ENCODE data around the gene DST. TPM values are rescaled to one million over a fixed set of nuclear protein-coding genes. Genes with fewer than 3 reads are reported as not detected.

The DST gene
- total RNA-seq, 2 donors from 2014 or later: 11.2 to 11.9 TPM

GRCh38 chr6:56529594-56530191, 113.0 kb downstream of the DST start:
- Mint-ChIP-seq H3K27me3 (ENCODE audit: low read depth) (no peaks in the 10 kb centered on the region), H3K27ac (no peak overlapping the region), H3K4me3 (no peak overlapping the region), H3K9me3 (no peaks in the 10 kb centered on the region), H3K36me3 (ENCODE audit: insufficient read depth in 2 of 2) (no peaks in the 10 kb centered on the region), H3K4me1 (ENCODE audit: low read depth) (no peaks in the 10 kb centered on the region)
- no peak for ATAC-seq (replicated peaks in 1 of 2)
- no peak for DNase-seq

- Mint-ChIP-seq H3K9me3 (no peaks in the 10 kb centered on the region), H3K27ac (no peak overlapping the region), H3K36me3 (ENCODE audit: insufficient read depth in 2 of 2) (no peaks in the 10 kb centered on the region), H3K4me3 (no peak overlapping the region), H3K4me1 (ENCODE audit: low read depth) (no peaks in the 10 kb centered on the region), H3K27me3 (ENCODE audit: low read depth) (no peaks in the 10 kb centered on the region)
- ATAC-seq (replicated peaks in 1 of 2): no peak
- no peak for DNase-seq
These were observed 114.3 kb downstream of the DST start for GRCh38 chr6:56528412-56528841.

DNA sequence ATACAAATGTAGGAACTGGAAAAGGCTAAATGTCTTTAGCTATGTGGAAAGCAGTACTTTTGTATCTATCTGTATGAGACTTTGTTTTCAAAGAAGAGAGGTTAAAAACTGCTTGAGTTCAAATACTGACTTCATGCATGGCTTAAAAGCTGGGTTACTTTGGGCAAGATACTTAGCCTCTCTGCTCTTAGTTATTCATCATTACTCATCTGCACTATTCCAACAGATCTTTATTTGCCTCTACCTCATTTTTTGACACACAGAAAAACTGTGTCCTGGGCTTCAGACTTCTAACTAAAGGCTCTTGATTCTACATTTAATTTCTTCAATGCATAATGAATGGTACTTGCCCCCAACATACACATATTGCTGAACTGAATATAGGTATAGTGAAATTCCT, 114.8 kb downstream of the DST start:
- no peak for DNase-seq
- H3K27me3 Mint-ChIP-seq (ENCODE audit: low read depth): no peaks in the 10 kb centered on the region

DNA sequence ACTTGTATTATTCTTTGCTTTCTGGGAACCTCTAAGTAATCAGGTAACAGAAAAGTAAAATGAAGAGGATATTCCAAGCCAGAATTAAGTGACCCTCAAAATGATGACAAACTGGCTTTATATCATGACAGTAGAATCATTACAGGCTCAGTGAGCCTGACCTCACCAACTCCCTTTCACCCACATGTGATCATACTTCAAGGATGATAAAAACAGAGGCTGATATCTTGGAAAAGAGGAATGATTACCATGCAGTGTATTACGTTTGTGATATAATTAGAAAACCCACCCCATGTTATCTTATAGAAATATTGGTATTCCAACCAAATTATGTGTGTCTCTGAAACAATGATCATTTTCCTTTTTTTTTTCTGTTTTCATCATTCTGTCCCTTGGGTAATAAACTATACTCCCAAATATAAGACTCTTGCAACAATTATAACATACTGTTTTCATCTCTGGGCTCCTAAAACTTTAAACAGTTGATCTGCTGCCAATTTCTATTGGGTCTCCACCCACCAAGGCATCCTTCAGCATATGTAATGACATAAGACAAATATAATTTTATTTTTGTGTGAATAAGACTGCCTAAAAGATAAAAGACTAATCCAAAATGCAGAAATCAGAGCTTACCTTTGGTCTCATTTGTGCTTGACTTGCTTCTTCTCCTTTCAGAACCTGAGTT, 115.7 kb downstream of the DST start:
- no peak for ATAC-seq (replicated peaks in 1 of 2)
- H3K9me3 Mint-ChIP-seq: no peaks in the 10 kb centered on the region
- no peak for DNase-seq
- H3K27me3 Mint-ChIP-seq (ENCODE audit: low read depth): no peaks in the 10 kb centered on the region
- no peaks in the 10 kb centered on the region for H3K4me1 Mint-ChIP-seq (ENCODE audit: low read depth)
- H3K27ac Mint-ChIP-seq: no peak overlapping the region
- no peak overlapping the region for H3K4me3 Mint-ChIP-seq
- no peaks in the 10 kb centered on the region for H3K36me3 Mint-ChIP-seq (ENCODE audit: insufficient read depth in 2 of 2)

More for the DNA sequence above, 114.8 kb downstream of the DST start:
- Mint-ChIP-seq H3K4me3 (no peak overlapping the region), H3K4me1 (ENCODE audit: low read depth) (no peaks in the 10 kb centered on the region), H3K9me3 (no peaks in the 10 kb centered on the region), H3K36me3 (ENCODE audit: insufficient read depth in 2 of 2) (no peaks in the 10 kb centered on the region), H3K27ac (no peak overlapping the region)
- no peak for ATAC-seq (replicated peaks in 1 of 2)

DNA sequence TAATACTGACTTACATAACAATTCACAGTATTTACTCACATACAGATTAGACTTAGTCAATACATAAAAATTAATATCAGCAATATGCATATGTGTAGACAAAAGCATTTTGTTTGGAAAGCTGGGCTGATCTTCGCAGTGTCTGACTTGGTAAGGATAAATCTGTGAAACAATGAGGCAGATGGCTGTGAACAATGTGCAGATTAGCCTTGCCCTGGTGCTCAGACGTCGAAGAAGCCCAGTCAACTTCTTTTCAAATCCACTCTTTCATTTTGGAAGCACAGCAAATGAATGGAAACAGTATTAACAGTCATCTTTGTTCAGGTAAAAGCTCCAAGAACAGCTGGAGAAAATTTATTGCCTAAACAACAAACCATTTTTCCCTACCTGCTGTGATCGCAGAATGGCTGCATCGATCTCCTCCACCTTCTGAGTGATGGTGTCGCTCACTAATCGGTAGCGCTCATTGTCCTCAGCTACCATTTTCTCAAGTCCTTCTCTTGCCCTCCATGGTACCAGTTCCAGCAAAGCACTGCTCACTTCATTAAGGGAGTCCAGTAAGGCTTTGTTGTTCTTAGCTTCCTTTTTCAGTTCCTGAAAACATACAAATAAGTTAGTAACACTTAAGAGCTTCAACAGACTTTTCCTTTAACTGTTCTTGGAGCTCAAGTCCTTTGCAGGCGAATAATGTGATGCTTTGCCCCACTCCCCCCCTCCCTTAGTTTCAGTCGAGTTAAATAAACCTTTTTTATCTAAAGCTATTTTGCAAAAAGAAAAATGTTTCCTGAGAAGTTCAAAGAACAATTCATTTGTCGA, 116.5 kb downstream of the DST start:
- Mint-ChIP-seq H3K27me3 (ENCODE audit: low read depth) (no peaks in the 10 kb centered on the region), H3K27ac (no peak overlapping the region), H3K4me1 (ENCODE audit: low read depth) (no peaks in the 10 kb centered on the region), H3K36me3 (ENCODE audit: insufficient read depth in 2 of 2) (no peaks in the 10 kb centered on the region), H3K9me3 (no peaks in the 10 kb centered on the region), H3K4me3 (no peak overlapping the region)
- no peak for ATAC-seq (replicated peaks in 1 of 2)
- DNase-seq: no peak

GRCh38 chr6:56524891-56525703, 117.6 kb downstream of the DST start:
- H3K4me1 Mint-ChIP-seq (ENCODE audit: low read depth): no peaks in the 10 kb centered on the region
- H3K9me3 Mint-ChIP-seq: no peaks in the 10 kb centered on the region
- no peak overlapping the region for H3K4me3 Mint-ChIP-seq
- ATAC-seq (replicated peaks in 1 of 2) (no peak), DNase-seq (no peak)
- no peak overlapping the region for H3K27ac Mint-ChIP-seq
- no peaks in the 10 kb centered on the region for H3K27me3 Mint-ChIP-seq (ENCODE audit: low read depth)
- H3K36me3 Mint-ChIP-seq (ENCODE audit: insufficient read depth in 2 of 2): no peaks in the 10 kb centered on the region

GRCh38 chr6:56522495-56523270, 120.0 kb downstream of the DST start:
- DNase-seq (no peak), ATAC-seq (replicated peaks in 1 of 2) (no peak)
- Mint-ChIP-seq H3K4me1 (ENCODE audit: low read depth) (no peaks in the 10 kb centered on the region), H3K27ac (no peak overlapping the region), H3K9me3 (no peaks in the 10 kb centered on the region), H3K36me3 (ENCODE audit: insufficient read depth in 2 of 2) (no peaks in the 10 kb centered on the region), H3K27me3 (ENCODE audit: low read depth) (no peaks in the 10 kb centered on the region), H3K4me3 (no peak overlapping the region)

DNA sequence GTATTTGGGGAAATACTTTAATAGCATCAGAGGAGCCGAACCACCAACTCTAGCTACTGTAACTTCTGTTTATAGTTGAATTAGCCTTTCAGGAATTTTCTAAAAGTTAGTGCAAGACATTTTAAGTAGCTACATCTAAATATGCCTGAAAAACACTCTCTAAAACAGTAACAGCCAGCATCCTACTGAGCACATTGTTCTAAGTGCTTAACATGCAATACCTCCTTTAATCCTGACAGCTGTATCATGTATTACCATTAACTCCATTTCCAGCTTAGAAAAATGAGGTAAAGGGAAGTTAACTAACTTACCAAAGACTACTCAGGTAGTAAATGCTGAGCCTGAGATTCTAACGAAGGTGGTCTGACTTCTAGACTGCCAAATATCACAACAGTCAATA, 120.7 kb downstream of the DST start:
- H3K27ac Mint-ChIP-seq: no peak overlapping the region
- no peaks in the 10 kb centered on the region for H3K36me3 Mint-ChIP-seq (ENCODE audit: insufficient read depth in 2 of 2)
- ATAC-seq (replicated peaks in 1 of 2): no peak
- H3K9me3 Mint-ChIP-seq: no peaks in the 10 kb centered on the region
- no peak for DNase-seq
- no peaks in the 10 kb centered on the region for H3K4me1 Mint-ChIP-seq (ENCODE audit: low read depth)
- no peak overlapping the region for H3K4me3 Mint-ChIP-seq
- no peaks in the 10 kb centered on the region for H3K27me3 Mint-ChIP-seq (ENCODE audit: low read depth)

GRCh38 chr6:56521454-56521853, 121.2 kb downstream of the DST start:
- Mint-ChIP-seq H3K27ac (no peak overlapping the region), H3K36me3 (ENCODE audit: insufficient read depth in 2 of 2) (no peaks in the 10 kb centered on the region), H3K4me1 (ENCODE audit: low read depth) (no peaks in the 10 kb centered on the region), H3K9me3 (no peaks in the 10 kb centered on the region), H3K27me3 (ENCODE audit: low read depth) (no peaks in the 10 kb centered on the region), H3K4me3 (no peak overlapping the region)
- DNase-seq: no peak
- no peak for ATAC-seq (replicated peaks in 1 of 2)

DNA sequence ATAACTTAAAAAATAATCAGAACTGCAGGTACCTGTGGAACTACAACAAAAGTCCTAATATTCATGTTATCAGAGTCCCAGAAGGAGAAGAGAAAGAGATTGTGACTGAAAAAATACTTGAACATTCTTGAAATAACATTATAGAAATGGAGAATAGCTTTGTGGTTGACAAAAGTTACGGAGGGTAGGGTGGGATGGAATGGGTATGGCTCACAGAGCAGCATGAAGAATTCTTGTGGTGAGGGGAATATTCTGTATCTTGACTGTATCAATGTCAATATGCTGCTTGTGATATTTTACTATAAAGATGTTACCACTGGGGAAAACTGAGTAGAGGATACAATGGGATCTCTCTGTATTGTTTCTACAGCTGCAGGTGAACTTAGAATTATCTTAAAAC, 122.5 kb downstream of the DST start:
- ATAC-seq (replicated peaks in 1 of 2): no peak

DNA sequence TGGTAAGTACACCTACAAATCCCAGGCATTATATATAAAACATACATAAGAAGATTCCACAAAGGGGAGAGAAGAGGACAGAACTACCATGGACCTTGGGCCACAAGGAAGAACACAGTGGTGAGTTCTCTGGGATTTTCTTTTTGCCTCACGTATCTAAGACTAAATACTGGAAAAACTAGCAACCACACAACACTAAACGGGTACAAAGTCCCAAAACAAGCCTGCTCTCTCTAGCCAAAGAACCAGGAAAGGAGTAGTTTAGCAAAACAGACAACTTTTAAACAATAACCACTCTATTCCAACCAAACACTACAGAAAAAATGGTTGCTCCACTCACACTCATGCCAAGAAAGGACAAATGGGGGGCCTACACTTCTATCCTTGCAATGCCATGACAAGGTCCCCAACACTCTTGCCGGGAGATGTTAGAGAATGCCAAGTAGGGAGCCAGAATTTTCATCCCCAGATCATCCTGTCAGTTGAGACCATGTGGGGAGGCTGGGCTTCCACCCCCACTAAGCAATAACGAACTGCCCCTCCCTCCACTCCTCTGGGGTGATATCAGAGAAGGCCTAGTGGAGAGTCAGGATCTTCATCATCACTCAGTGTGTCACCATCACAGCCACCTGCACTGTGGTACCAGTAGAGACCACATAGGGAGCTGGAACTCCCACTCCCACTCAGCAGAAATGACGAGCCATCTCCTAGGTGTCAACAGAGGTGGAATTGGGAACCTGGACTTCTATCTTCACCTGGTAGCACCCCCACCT, 123.5 kb downstream of the DST start:
- ATAC-seq (replicated peaks in 1 of 2): no peak

More for the DNA sequence above, 122.5 kb downstream of the DST start:
- no peak overlapping the region for H3K4me3 Mint-ChIP-seq
- DNase-seq: no peak
- H3K36me3 Mint-ChIP-seq (ENCODE audit: insufficient read depth in 2 of 2): no peaks in the 10 kb centered on the region
- H3K27ac Mint-ChIP-seq: no peak overlapping the region
- no peaks in the 10 kb centered on the region for H3K9me3 Mint-ChIP-seq
- H3K27me3 Mint-ChIP-seq (ENCODE audit: low read depth): no peaks in the 10 kb centered on the region
- H3K4me1 Mint-ChIP-seq (ENCODE audit: low read depth): no peaks in the 10 kb centered on the region

More for the DNA sequence above, 123.5 kb downstream of the DST start:
- H3K27me3 Mint-ChIP-seq (ENCODE audit: low read depth): no peaks in the 10 kb centered on the region
- no peak for DNase-seq
- H3K36me3 Mint-ChIP-seq (ENCODE audit: insufficient read depth in 2 of 2): no peaks in the 10 kb centered on the region
- H3K4me3 Mint-ChIP-seq: no peak overlapping the region
- no peaks in the 10 kb centered on the region for H3K9me3 Mint-ChIP-seq
- no peak overlapping the region for H3K27ac Mint-ChIP-seq
- H3K4me1 Mint-ChIP-seq (ENCODE audit: low read depth): no peaks in the 10 kb centered on the region

All from activated T-cell treated with anti-CD3 and anti-CD28 coated beads, Interleukin-2, amount 50 U/mL, for 72 hours (primary cell).